ENCODE measurements around the gene KLHL14. TPM values are rescaled to one million over a fixed set of nuclear protein-coding genes. Genes with fewer than 3 reads are reported as not detected.
A peak's percentile ranks its signal among the peaks of the same experiment; 100 is the strongest.

The KLHL14 gene
- total RNA-seq, 2 experiments from 2014 or later: not detected

- no peak for DNase-seq
- Mint-ChIP-seq H3K36me3 (ENCODE audit: low read depth) (no peaks in the 10 kb centered on the region), H3K27me3 (peaks cover 2% of the 10 kb centered on the region), H3K4me3 (no peak overlapping the region), H3K9me3 (ENCODE audit: low read depth) (no peaks in the 10 kb centered on the region), H3K27ac (no peak overlapping the region), H3K4me1 (no peaks in the 10 kb centered on the region)
- CTCF ChIA-PET: no interaction called here
- POLR2A ChIA-PET: no interaction called here
- intact Hi-C loops (cut with DNase I, micrococcal nuclease): no loop called here
- ATAC-seq: no peak
Observed at GRCh38 chr18:32749809-32750208, 23.0 kb downstream of the KLHL14 start.

- H3K36me3 Mint-ChIP-seq (ENCODE audit: low read depth): no peaks in the 10 kb centered on the region
- CTCF ChIA-PET: no interaction called here
Observed at GRCh38 chr18:32742579-32742978, 30.2 kb downstream of the KLHL14 start.

GRCh38 chr18:32735781-32736180, 37.0 kb downstream of the KLHL14 start:
- POLR2A ChIA-PET: no interaction called here
- Mint-ChIP-seq H3K4me1 (peaks cover 5% of the 10 kb centered on the region), H3K36me3 (ENCODE audit: low read depth) (no peaks in the 10 kb centered on the region), H3K27me3 (peaks cover 16% of the 10 kb centered on the region), H3K4me3 (no peak overlapping the region), H3K9me3 (ENCODE audit: low read depth) (peaks cover 1% of the 10 kb centered on the region), H3K27ac (no peak overlapping the region)
- DNase-seq: no peak
- CTCF ChIA-PET: no interaction called here
- ATAC-seq: no peak
- intact Hi-C loops (cut with DNase I, micrococcal nuclease): no loop called here

More at GRCh38 chr18:32742579-32742978, 30.2 kb downstream of the KLHL14 start:
- ATAC-seq (no peak), DNase-seq (no peak)
- intact Hi-C loops (cut with DNase I, micrococcal nuclease): no loop called here
- Mint-ChIP-seq H3K27me3 (peaks cover 9% of the 10 kb centered on the region), H3K4me3 (no peak overlapping the region), H3K4me1 (no peaks in the 10 kb centered on the region), H3K9me3 (ENCODE audit: low read depth) (no peaks in the 10 kb centered on the region), H3K27ac (no peak overlapping the region)
- POLR2A ChIA-PET: no interaction called here

- peaks cover 1% of the 10 kb centered on the region for H3K9me3 Mint-ChIP-seq (ENCODE audit: low read depth)
- H3K36me3 Mint-ChIP-seq (ENCODE audit: low read depth): no peaks in the 10 kb centered on the region
- ChIA-PET CTCF (no interaction called here), POLR2A (no interaction called here)
- peaks cover 14% of the 10 kb centered on the region for H3K27me3 Mint-ChIP-seq
- H3K4me3 Mint-ChIP-seq: no peak overlapping the region
- intact Hi-C loops (cut with DNase I, micrococcal nuclease): no loop called here
- H3K4me1 Mint-ChIP-seq: peaks cover 11% of the 10 kb centered on the region
- ATAC-seq (no peak), DNase-seq (no peak)
- H3K27ac Mint-ChIP-seq: no peak overlapping the region
Observed at GRCh38 chr18:32734442-32734841, 38.4 kb downstream of the KLHL14 start.

GRCh38 chr18:32732165-32732564, 40.7 kb downstream of the KLHL14 start:
- no peak for ATAC-seq
- ChIA-PET CTCF (no interaction called here), POLR2A (no interaction called here)
- H3K36me3 Mint-ChIP-seq (ENCODE audit: low read depth): no peaks in the 10 kb centered on the region
- intact Hi-C loops (cut with DNase I, micrococcal nuclease): no loop called here
- no peak for DNase-seq
- peaks cover 11% of the 10 kb centered on the region for H3K4me1 Mint-ChIP-seq
- peaks cover 1% of the 10 kb centered on the region for H3K9me3 Mint-ChIP-seq (ENCODE audit: low read depth)
- H3K4me3 Mint-ChIP-seq: no peak overlapping the region
- no peak overlapping the region for H3K27ac Mint-ChIP-seq
- H3K27me3 Mint-ChIP-seq: peaks cover 17% of the 10 kb centered on the region

GRCh38 chr18:32730620-32731091, 42.2 kb downstream of the KLHL14 start:
- intact Hi-C loops (cut with DNase I, micrococcal nuclease): no loop called here
- Mint-ChIP-seq H3K36me3 (ENCODE audit: low read depth) (no peaks in the 10 kb centered on the region), H3K4me1 (peaks cover 11% of the 10 kb centered on the region), H3K27ac (no peak overlapping the region), H3K9me3 (ENCODE audit: low read depth) (peaks cover 1% of the 10 kb centered on the region), H3K27me3 (peaks cover 17% of the 10 kb centered on the region), H3K4me3 (no peak overlapping the region)
- POLR2A ChIA-PET: no interaction called here
- ATAC-seq (peak; percentile 66), DNase-seq (no peak)
- CTCF ChIA-PET: no interaction called here

GRCh38 chr18:32730068-32730467, 42.8 kb downstream of the KLHL14 start:
- Mint-ChIP-seq H3K27ac (no peak overlapping the region), H3K4me3 (no peak overlapping the region), H3K4me1 (peaks cover 11% of the 10 kb centered on the region), H3K36me3 (ENCODE audit: low read depth) (no peaks in the 10 kb centered on the region), H3K27me3 (peaks cover 14% of the 10 kb centered on the region), H3K9me3 (ENCODE audit: low read depth) (peaks cover 1% of the 10 kb centered on the region)
- intact Hi-C loops (cut with DNase I, micrococcal nuclease): no loop called here
- no peak for ATAC-seq
- CTCF ChIA-PET: no interaction called here
- no peak for DNase-seq
- POLR2A ChIA-PET: no interaction called here

- CTCF ChIA-PET: no interaction called here
- intact Hi-C loops (cut with DNase I, micrococcal nuclease): no loop called here
- DNase-seq (no peak), ATAC-seq (no peak)
- peaks cover 4% of the 10 kb centered on the region for H3K27me3 Mint-ChIP-seq
- no peaks in the 10 kb centered on the region for H3K4me1 Mint-ChIP-seq
- H3K4me3 Mint-ChIP-seq: no peak overlapping the region
- no peaks in the 10 kb centered on the region for H3K9me3 Mint-ChIP-seq (ENCODE audit: low read depth)
- POLR2A ChIA-PET: no interaction called here
- no peak overlapping the region for H3K27ac Mint-ChIP-seq
- no peaks in the 10 kb centered on the region for H3K36me3 Mint-ChIP-seq (ENCODE audit: low read depth)
Observed at GRCh38 chr18:32724071-32724749, 48.6 kb downstream of the KLHL14 start.

- ChIA-PET CTCF (no interaction called here), POLR2A (no interaction called here)
- Mint-ChIP-seq H3K9me3 (ENCODE audit: low read depth) (no peaks in the 10 kb centered on the region), H3K4me3 (no peak overlapping the region), H3K27me3 (no peaks in the 10 kb centered on the region), H3K27ac (no peak overlapping the region), H3K4me1 (no peaks in the 10 kb centered on the region), H3K36me3 (ENCODE audit: low read depth) (no peaks in the 10 kb centered on the region)
- ATAC-seq: no peak
- intact Hi-C loops (cut with DNase I, micrococcal nuclease): no loop called here
- DNase-seq: no peak
Observed at GRCh38 chr18:32722279-32722678, 50.5 kb downstream of the KLHL14 start.

GRCh38 chr18:32717126-32717525, 55.7 kb downstream of the KLHL14 start:
- Mint-ChIP-seq H3K4me3 (no peak overlapping the region), H3K4me1 (no peaks in the 10 kb centered on the region), H3K36me3 (ENCODE audit: low read depth) (no peaks in the 10 kb centered on the region), H3K9me3 (ENCODE audit: low read depth) (no peaks in the 10 kb centered on the region), H3K27ac (no peak overlapping the region), H3K27me3 (no peaks in the 10 kb centered on the region)
- ATAC-seq: no peak
- CTCF ChIA-PET: interaction anchor here (0.7 kb wide), 1 partner anchor 121 kb away, joined by 3 read pairs; no protein-coding TSS in a partner anchor
- POLR2A ChIA-PET: no interaction called here
- intact Hi-C loops (cut with DNase I, micrococcal nuclease): no loop called here
- no peak for DNase-seq

- H3K36me3 Mint-ChIP-seq (ENCODE audit: low read depth): no peaks in the 10 kb centered on the region
- H3K9me3 Mint-ChIP-seq (ENCODE audit: low read depth): no peaks in the 10 kb centered on the region
- ATAC-seq (peak; percentile 60), DNase-seq (peak; percentile 16)
- ChIA-PET POLR2A (no interaction called here), CTCF (interaction anchor here (0.6 to 1.6 kb wide), 8 partner anchors 10 to 1859 kb away, joined by 3 to 4 read pairs (median 3); no protein-coding TSS in a partner anchor)
- H3K4me3 Mint-ChIP-seq: no peak overlapping the region
- H3K27me3 Mint-ChIP-seq: no peaks in the 10 kb centered on the region
- no peaks in the 10 kb centered on the region for H3K4me1 Mint-ChIP-seq
- H3K27ac Mint-ChIP-seq: no peak overlapping the region
- intact Hi-C loops (cut with DNase I, micrococcal nuclease): loop anchor here in 1 of 2 experiments (1.0 kb wide), 1 partner anchor 216 kb away; no protein-coding TSS in a partner anchor
Observed at GRCh38 chr18:32714571-32715148, 58.2 kb downstream of the KLHL14 start.

GRCh38 chr18:32712860-32713259, 60.0 kb downstream of the KLHL14 start:
- no peaks in the 10 kb centered on the region for H3K27me3 Mint-ChIP-seq
- no peak overlapping the region for H3K27ac Mint-ChIP-seq
- H3K4me1 Mint-ChIP-seq: no peaks in the 10 kb centered on the region
- no peak for DNase-seq
- no peaks in the 10 kb centered on the region for H3K36me3 Mint-ChIP-seq (ENCODE audit: low read depth)
- H3K9me3 Mint-ChIP-seq (ENCODE audit: low read depth): no peaks in the 10 kb centered on the region
- POLR2A ChIA-PET: no interaction called here
- intact Hi-C loops (cut with DNase I, micrococcal nuclease): no loop called here
- ATAC-seq: no peak
- no peak overlapping the region for H3K4me3 Mint-ChIP-seq
- CTCF ChIA-PET: interaction anchor here (1.4 kb wide), 1 partner anchor 8 kb away, joined by 4 read pairs; no protein-coding TSS in a partner anchor

All from activated CD4-positive, alpha-beta T cell treated with anti-CD3 and anti-CD28 coated beads for 36 hours (primary cell).